Loucy (cell line): ENCODE results near the gene CBX2.

Experiments
- EZH2phosphoT487 ChIP-seq: fragments of 200-600 bp; IDR thresholded peaks from 2 replicates; pipeline ENCODE4 v1.6.1; 2018; ENCODE audit warnings: antibody characterized with exemption, mild to moderate bottlenecking, moderate library complexity, borderline replicate concordance
- TF ChIP-seq, protein P1 (sequence below): fragments of 200-600 bp; sonication (generic); conservative IDR thresholded peaks from 2 replicates; pipeline ENCODE4 v1.5.1; 2014; ENCODE audit warnings: mild to moderate bottlenecking, antibody characterized with exemption, low read length

DNA sequence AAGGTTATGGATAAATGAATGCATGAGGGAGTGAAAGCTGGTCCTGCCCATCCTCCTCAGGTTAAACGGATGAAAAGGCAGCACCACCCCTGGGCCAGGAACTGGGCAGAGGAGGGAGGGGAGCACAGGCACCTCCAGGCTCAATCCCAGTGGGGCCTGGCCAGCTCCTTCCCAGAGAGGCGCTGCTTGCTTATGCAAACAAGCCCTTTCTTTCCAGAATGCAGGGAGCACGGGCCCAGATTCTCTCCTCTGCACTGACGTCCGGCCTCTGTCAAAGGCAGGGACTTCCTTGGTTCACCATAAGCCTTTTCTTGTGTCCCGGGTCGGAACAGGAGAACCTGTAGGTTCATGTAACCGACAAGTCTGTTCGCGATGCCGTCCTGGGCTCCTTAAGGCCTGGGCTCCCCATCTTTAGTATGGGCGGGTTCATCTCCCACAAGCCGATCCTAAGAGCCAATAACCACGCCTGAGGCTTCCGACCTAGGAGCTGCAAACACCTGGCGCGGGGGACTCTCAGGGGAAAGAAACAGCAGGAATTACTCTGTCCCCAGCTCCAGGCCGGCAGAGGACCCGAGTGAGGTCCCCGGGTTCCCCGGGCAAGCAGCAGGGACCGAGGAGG lies 30.9 kb upstream of the CBX2 start:
- TF ChIP-seq EZH2phosphoT487 = no peak
- TF ChIP-seq, protein P1, sequence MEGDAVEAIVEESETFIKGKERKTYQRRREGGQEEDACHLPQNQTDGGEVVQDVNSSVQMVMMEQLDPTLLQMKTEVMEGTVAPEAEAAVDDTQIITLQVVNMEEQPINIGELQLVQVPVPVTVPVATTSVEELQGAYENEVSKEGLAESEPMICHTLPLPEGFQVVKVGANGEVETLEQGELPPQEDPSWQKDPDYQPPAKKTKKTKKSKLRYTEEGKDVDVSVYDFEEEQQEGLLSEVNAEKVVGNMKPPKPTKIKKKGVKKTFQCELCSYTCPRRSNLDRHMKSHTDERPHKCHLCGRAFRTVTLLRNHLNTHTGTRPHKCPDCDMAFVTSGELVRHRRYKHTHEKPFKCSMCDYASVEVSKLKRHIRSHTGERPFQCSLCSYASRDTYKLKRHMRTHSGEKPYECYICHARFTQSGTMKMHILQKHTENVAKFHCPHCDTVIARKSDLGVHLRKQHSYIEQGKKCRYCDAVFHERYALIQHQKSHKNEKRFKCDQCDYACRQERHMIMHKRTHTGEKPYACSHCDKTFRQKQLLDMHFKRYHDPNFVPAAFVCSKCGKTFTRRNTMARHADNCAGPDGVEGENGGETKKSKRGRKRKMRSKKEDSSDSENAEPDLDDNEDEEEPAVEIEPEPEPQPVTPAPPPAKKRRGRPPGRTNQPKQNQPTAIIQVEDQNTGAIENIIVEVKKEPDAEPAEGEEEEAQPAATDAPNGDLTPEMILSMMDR = no peak
